GM18951 (cell line): ENCODE results near the gene ZNF785.
A peak's percentile ranks its signal among the peaks of the same experiment; 100 is the strongest.

Experiments
- POLR2A ChIP-seq: IDR thresholded peaks from 4 replicates; pipeline ENCODE4 v1.6.1; 2011; ENCODE audit warnings: mild to moderate bottlenecking; ENCODE audit not compliant: insufficient read length, insufficient read depth; ENCODE audit errors: extremely low read depth
- in situ Hi-C: fragments of 300-500 bp; cut with MboI; formaldehyde crosslinking; loops from one replicate; pipeline ENCODE4 v1.12.0; 2022; ENCODE audit warnings: low sequenced_read_pairs, mixed read lengths, inconsistent platforms; ENCODE audit not compliant: unreplicated experiment

ZNF785 gene

DNA sequence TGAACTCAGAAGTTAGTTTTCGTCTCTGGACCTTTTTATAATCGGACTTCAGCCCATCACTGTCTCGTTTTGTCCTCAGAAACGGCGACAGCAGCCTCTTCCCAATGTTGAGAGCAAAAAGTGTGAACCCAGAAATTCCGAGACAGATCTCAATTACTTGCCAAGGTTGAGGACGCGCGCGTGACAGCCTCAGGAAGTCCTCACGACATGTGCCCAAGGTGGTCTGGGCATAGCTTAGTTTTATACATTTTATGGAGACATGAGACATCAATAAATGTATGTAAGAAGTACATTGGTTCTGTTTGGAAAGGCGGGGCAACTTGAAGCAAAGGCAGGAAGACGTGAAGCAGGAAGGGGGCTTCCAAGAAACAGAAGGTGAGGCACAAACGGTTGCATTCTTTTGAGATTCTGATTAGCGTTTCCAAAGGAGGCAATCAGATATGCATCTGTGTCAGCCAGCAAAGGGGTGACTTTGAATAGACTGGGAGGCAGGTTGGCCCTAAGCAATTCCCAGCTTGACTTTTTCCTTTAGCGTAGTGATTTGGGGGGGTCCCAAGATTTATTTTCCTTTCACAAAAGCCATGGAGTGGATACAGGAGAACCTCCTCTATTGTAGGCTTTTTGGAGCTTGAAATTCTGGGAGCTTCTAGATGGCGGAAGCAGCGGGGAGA, 50.3 kb downstream of the ZNF785 start:
- no peak for TF ChIP-seq POLR2A
- in situ Hi-C loops: no loop called here

DNA sequence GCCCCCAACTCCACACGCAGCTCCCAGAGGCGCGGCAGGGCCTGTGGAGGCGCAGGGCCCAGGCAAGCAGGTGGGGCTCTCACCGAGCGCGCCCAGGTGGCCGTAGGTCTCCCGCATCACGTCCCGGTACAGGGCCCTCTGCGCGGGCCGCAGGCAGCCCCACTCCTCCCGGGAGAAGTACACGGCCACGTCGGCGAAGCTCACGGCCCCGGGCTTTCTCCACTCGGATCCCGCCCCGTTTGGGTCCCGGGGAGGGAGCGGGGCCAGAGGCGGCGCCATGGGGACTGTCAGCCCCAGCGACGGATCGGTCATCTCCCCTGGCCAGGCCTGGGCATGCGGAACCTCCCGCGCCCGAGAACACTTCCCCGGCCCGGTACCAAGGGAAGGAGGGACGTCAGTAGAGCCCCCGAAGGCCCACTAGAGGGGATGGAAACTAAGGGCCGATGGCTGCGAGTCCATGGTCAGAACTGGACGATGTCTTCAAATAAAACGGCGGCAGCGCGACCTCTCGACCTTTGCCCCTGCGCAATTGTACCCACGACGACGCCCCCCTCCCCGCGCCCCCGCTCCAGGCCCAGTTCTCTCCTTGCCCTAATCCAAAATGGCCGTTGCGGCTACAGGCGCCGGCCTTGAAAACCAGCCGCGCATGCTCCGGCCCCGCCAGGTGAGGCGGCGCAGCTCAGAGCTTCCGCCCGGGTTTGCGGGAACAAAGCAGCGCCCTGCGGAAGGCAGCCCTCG, 51.0 kb downstream of the ZNF785 start, which contains the start of gene ZNF747:
Gene ZNF747, minus strand, starts transcription at position 491 of the 738 bp plus-strand sequence. Its CDS starts 179 bp downstream, at position 312.
- peak; percentile 84 for TF ChIP-seq POLR2A
- in situ Hi-C loops: no loop called here

DNA sequence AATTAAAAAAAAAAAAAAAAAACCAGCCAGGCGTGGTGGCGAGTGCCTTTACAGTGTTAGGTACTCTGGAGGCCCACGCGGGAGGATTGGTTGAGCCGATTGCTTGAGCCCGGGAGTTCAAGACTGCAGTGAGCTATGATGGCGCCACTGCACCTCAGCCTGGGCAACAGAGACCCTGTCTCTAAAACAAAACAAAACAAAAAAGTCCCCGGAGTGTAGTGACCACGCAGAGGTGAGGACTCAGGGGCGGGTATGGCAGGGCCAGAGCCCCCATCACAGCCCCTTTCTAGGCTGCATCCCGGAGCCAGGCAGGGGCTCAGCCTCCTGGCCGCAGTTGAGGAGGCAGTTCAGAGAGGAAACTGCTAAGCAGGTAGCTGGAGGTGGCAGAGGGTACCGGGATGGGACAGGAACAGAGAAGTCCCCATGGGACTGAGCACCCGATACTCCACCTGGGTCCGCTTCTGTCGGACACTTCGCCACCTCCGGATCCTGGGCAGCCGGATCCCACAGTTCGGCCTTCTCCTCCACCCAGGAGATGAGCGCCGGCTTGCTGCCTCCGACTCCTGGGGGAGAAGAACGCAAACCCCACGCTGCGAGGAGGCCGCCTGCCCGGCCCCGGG, 51.6 kb downstream of the ZNF785 start:
- no peak for TF ChIP-seq POLR2A
- in situ Hi-C loops: no loop called here

DNA sequence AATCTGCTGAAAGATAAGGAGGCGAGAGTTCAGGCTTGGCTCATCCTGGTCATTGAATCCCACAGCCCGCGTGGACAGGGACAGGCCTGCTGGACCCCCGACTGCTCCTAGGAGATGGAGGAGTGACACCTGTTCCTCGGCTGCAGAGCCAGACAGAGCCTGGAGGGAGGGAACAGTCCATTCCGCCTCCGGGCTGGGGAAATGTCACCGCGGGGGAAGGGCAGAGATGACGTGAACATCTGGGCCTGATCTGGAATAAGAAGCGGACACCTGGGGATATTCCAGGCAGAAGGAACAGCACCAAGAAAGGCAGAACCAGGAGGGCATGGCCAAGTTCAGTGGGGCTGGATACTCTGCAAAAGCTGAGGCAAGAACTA, 52.4 kb downstream of the ZNF785 start:
- in situ Hi-C loops: no loop called here
- no peak for TF ChIP-seq POLR2A

DNA sequence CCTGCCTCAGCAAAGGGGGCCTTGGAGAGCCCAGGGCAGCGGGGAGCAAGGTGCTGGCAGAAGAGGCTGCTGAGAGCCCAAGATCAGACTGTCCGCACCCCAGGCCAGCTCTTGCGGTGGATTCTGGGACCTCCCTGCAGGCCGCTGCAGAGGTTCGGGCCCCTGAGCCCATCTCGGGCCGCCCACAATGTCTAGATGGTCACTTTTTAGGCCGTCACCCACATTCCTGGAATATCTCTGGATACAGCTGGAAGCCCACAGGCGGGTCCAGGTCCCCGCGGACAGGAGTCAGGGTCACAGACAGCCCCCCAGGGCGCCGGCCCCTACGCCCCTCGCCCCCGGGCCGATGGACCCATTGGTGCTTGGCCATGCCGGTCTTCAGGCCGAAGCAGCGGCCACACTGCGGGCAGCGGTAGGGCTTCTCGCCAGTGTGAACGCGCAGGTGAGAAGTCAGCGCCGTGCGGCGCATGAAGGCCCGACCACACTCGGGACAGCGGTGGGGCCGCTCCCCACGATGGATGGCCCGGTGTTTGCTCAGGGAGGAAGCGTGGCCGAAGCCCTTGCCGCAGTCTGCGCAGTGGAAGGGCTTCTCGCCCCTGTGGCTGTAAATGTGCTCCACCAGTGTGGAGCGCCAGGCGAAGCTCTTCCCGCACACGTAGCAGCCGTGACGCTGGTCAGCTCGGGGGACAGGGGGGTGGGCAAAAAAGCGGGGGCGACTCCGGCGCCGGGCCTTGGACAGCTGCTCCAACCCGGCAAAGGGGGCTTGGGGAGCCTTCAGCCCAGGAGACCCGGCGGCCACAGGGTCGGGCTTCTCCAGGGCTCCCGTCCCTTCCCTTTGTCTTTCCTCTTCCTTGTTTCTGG, 53.0 kb downstream of the ZNF785 start:
- in situ Hi-C loops: no loop called here
- TF ChIP-seq POLR2A: no peak
